Measurements from ENCODE around the gene NEDD4L.

Gene NEDD4L

DNA sequence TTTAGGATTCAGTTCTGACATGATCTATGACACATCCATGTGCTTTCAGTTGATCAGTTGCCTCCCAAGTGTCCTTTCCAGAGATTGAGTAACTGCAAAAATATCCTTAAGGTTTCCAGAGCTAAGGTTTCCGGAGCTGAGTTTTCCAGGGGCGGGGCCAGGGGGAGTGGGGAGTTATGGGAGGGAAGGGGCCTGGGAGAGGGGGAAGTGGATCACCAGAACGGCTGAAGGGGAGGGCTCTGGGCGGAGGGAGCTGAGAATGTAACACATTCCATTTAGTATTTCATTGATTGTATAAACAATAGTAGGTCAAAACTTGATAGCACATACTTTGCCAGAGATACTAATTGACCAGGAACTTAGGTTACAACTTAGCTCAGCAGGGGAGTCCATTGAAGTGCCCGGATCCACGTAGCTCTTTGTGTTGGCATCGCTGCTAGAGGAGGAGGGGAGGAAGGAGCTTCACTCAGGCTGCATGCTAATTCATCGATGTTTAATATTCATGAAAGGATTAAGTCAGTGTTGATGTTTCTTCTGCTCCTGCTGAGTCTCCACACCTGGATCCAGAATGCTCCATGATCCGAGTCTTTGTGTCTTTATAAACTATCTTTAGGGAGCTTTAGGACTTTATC lies 295.1 kb downstream of the NEDD4L start:
- H3K4me3 ChIP-seq (ENCODE audit: control insufficient read depth, low read depth, low read length), result no peak overlapping the region
- TF ChIP-seq, protein P1, sequence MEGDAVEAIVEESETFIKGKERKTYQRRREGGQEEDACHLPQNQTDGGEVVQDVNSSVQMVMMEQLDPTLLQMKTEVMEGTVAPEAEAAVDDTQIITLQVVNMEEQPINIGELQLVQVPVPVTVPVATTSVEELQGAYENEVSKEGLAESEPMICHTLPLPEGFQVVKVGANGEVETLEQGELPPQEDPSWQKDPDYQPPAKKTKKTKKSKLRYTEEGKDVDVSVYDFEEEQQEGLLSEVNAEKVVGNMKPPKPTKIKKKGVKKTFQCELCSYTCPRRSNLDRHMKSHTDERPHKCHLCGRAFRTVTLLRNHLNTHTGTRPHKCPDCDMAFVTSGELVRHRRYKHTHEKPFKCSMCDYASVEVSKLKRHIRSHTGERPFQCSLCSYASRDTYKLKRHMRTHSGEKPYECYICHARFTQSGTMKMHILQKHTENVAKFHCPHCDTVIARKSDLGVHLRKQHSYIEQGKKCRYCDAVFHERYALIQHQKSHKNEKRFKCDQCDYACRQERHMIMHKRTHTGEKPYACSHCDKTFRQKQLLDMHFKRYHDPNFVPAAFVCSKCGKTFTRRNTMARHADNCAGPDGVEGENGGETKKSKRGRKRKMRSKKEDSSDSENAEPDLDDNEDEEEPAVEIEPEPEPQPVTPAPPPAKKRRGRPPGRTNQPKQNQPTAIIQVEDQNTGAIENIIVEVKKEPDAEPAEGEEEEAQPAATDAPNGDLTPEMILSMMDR (IDR thresholded peaks at IDR 0.05; ENCODE audit: control insufficient read depth, insufficient read depth, low read depth, low read length, missing control alignments), result no peak
- no peak for DNase-seq (ENCODE audit: low read depth)

DNA sequence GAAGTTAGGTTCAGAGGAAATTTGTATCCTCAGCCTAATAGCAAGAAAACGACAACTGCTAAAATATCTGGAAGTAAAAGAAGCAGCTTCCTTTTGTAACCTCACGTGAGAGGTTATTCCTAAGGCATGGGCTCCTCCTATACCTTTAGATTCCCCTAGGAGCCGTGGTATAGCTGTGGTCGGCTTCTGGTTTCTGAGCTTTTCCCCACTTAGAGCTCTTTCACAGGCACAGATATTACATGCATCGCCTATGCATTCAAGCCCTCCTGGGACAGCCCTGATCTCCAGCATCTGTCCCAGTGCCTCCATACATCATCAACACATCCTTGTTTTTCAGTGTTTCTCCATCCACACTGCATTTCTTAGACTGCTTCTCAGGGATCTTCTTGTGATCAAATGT lies 295.9 kb downstream of the NEDD4L start:
- TF ChIP-seq, protein P1 (IDR thresholded peaks at IDR 0.05; ENCODE audit: control insufficient read depth, insufficient read depth, low read depth, low read length, missing control alignments), result no peak
- no peak for DNase-seq (ENCODE audit: low read depth)
- H3K4me3 ChIP-seq (ENCODE audit: control insufficient read depth, low read depth, low read length), result no peak overlapping the region

DNA sequence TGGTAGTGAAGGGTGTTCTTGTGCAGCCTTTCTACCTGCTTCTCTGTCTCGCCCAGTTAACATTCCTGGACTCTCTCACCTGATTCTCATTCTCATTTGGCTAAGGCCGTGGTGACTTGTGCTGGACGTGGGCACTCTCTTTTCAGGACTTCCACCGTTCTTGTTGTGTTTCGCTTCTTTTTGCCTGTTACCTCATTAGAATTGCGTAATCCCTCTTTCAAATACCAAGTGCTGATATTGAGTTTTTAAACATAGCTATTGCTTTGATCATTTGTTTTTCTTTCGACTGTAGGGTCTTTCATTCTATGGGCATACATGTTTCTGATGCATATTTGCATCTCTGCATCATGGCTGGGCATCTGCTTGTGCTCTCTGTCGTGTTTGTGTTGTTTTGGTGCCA lies 297.9 kb downstream of the NEDD4L start:
- DNase-seq (ENCODE audit: low read depth), result no peak
- TF ChIP-seq, protein P1 (IDR thresholded peaks at IDR 0.05; ENCODE audit: control insufficient read depth, insufficient read depth, low read depth, low read length, missing control alignments), result no peak
- H3K4me3 ChIP-seq (ENCODE audit: control insufficient read depth, low read depth, low read length), result no peak overlapping the region

DNA sequence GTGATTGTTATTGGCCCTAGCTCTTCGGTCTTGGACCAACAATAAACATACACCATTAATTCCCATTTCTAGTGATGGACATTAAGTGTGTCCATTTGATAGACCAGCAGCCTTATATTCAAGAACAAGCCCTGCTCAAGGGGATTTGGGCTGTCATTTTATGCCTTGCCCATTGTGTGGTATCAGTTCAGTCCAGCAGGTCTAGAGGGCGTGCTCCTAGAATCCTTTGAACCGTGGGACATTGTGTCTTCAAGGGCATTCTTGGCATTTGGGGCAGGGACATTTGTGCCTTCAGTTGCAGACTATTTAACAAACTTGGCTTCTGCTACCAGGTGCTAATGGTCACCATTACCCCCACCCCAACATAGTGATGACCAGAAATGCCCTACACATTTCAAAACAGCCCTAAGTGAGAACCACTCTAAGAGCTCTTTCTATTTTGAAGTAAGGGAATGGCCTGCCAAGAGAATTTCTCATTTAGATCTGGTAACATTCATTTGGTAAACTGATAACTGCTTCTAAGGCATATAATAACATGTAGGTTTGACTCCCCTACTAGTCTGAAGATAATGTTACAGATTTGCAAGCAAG lies 300.1 kb downstream of the NEDD4L start:
- TF ChIP-seq, protein P1 (IDR thresholded peaks at IDR 0.05; ENCODE audit: control insufficient read depth, insufficient read depth, low read depth, low read length, missing control alignments), result no peak
- no peak for DNase-seq (ENCODE audit: low read depth)
- no peak overlapping the region for H3K4me3 ChIP-seq (ENCODE audit: control insufficient read depth, low read depth, low read length)

DNA sequence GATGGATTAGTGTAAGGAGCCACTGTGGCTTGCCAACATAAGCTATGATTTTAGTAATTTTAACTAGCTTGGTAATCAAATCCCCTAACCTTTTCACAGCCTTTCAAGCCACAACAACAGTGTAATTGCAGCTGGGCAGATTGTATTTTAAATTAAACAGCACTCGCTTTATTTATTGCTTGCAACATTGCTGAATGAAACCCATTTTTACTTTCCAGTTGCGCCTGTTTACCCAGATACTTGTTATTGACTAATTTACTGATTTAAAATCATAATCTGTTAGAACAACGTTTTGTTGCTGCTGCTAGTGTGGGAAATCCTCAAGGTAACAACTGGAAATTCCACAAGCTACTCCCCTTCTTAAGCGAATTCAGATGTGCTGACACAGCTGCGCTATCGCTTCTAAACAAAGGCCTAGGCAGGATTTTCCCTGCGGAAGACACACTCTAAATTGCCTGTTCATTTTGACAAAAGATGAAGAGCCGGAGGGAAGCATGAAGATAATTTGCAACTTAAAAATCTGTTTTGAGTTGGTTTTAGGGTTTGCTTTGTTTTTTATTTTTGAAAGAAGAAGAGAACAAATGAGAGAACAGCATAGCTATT lies 300.9 kb downstream of the NEDD4L start:
- no peak for DNase-seq (ENCODE audit: low read depth)
- TF ChIP-seq, protein P1 (IDR thresholded peaks at IDR 0.05; ENCODE audit: control insufficient read depth, insufficient read depth, low read depth, low read length, missing control alignments), result no peak
- no peak overlapping the region for H3K4me3 ChIP-seq (ENCODE audit: control insufficient read depth, low read depth, low read length)

DNA sequence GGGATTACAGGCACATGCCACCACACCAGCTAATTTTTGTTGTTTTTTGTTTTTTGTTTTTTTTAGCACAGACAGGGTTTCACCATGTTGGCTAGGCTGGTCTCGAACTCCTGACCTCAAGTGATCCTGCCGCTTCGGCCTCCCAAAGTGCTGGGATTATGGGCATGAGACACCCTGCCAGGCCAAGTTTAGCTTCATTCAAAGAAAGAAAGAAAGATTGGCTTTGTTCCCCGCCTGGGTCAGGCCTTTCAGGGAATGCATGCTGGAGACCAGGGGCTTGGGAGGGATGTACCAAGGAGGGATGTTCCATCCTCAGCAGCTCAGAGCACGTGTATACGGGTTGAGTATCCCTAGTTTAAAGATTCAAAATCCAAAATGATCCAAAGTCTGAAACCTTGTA lies 301.8 kb downstream of the NEDD4L start:
- no peak for DNase-seq (ENCODE audit: low read depth)
- no peak overlapping the region for H3K4me3 ChIP-seq (ENCODE audit: control insufficient read depth, low read depth, low read length)
- TF ChIP-seq, protein P1 (IDR thresholded peaks at IDR 0.05; ENCODE audit: control insufficient read depth, insufficient read depth, low read depth, low read length, missing control alignments), result no peak

All from AG09309 (cell line).